GM12878 (cell line): ENCODE results near the gene ZBED1. TPM values are rescaled to one million over a fixed set of nuclear protein-coding genes. Genes with fewer than 3 reads are reported as not detected.

Experiments used
- ATAC-seq: fragments of 200-7000 bp; cut with Tn5 transposase; 3 replicates; pipeline ENCODE4 v1.9.1; 2020; ENCODE audit warnings: mild to moderate bottlenecking, moderate library complexity
- BruUV-seq: library from RNA; stranded (reverse); fragments of 400-500 nt; replicated peaks from 2 replicates; lab custom pipeline; 2021; lab: Mats Ljungman, UMichigan
- CTCF ChIA-PET: fragments of 300-600 bp; sonication (Branson Sonifier 250); formaldehyde crosslinking; extraction: SDS; loops from one replicate; lab custom pipeline; 2021; ENCODE audit warnings: inconsistent platforms; lab: Yijun Ruan, JAX
- POLR2A ChIA-PET: fragments of 350-600 bp; formaldehyde crosslinking; extraction: SDS; loops from one replicate; lab custom pipeline; 2021; ENCODE audit warnings: inconsistent platforms; lab: Charles Lee
- RAD21 ChIA-PET: fragments of 300-600 bp; sonication (Branson Sonifier 250); formaldehyde crosslinking; loops from one replicate; lab custom pipeline; 2023; ENCODE audit warnings: antibody characterized with exemption; ENCODE audit not compliant: unreplicated experiment; lab: Charles Lee
- SMC1A ChIA-PET: fragments of 300-600 bp; sonication (Branson Sonifier 250); formaldehyde crosslinking; loops from one replicate; lab custom pipeline; 2023; ENCODE audit not compliant: unreplicated experiment, uncharacterized antibody; lab: Charles Lee
- DNase-seq: peaks from one replicate; pipeline ENCODE4 v3.0.0-alpha.2; 2011; ENCODE audit warnings: low read depth, low spot score
- FAIRE-seq: peaks from 3 replicates; lab custom pipeline; 2011; peaks lifted over from hg19 to GRCh38; lab: Jason Lieb, UNC
- H2AFZ ChIP-seq: 2 replicates; pipeline ENCODE4 v1.6.0; 2011; ENCODE audit warnings: low read depth, low read length, control low read depth; ENCODE audit not compliant: control insufficient read depth
- H3K27ac ChIP-seq: 2 replicates; pipeline ENCODE4 v1.5.1; 2011; ENCODE audit warnings: control low read depth; ENCODE audit not compliant: control insufficient read depth, insufficient read depth
- H3K27me3 ChIP-seq, 2 experiments: replicated peaks in 1 of 2; 2 replicates each; pipeline versions ENCODE4 v1.6.0 to v1.6.1; 2011; ENCODE audit warnings: low read length in 1 of 2; ENCODE audit not compliant: control insufficient read depth in 2 of 2, insufficient read depth in 2 of 2
- H3K36me3 ChIP-seq, 2 experiments: 2 replicates each; pipeline ENCODE4 v1.5.1; 2011; ENCODE audit warnings: low read length in 1 of 2; ENCODE audit not compliant: control insufficient read depth in 2 of 2, insufficient read depth in 2 of 2
- H3K4me1 ChIP-seq: 2 replicates; pipeline ENCODE4 v1.6.1; 2011; ENCODE audit warnings: mild to moderate bottlenecking, low read length, moderate library complexity, mixed read lengths; ENCODE audit not compliant: control insufficient read depth, insufficient read depth
- H3K4me2 ChIP-seq: 2 replicates; pipeline ENCODE4 v1.6.0; 2011; ENCODE audit warnings: control low read depth; ENCODE audit not compliant: control insufficient read depth, insufficient read depth
- H3K4me3 ChIP-seq: fragments of 200-600 bp; sonication (generic); 2 replicates; pipeline ENCODE4 v1.5.1; 2016
- H3K79me2 ChIP-seq: 2 replicates; pipeline ENCODE4 v1.6.0; 2011; ENCODE audit warnings: low read length; ENCODE audit not compliant: control insufficient read depth, insufficient read depth
- H3K9ac ChIP-seq: 2 replicates; pipeline ENCODE4 v1.8.0; 2011; ENCODE audit warnings: low read length, control low read depth, mixed read lengths; ENCODE audit not compliant: control insufficient read depth, insufficient read depth
- H3K9me3 ChIP-seq: replicated peaks from 3 replicates; pipeline ENCODE4 v1.5.1; 2011; ENCODE audit warnings: mild to moderate bottlenecking, low read length; ENCODE audit not compliant: control insufficient read depth, insufficient read depth
- H4K20me1 ChIP-seq: 2 replicates; pipeline ENCODE4 v1.6.0; 2011; ENCODE audit not compliant: control insufficient read depth, insufficient read depth
- BCLAF1 ChIP-seq: fragments of 450-650 bp; IDR thresholded peaks from 2 replicates; pipeline ENCODE4 v1.6.1; 2017; ENCODE audit warnings: antibody characterized with exemption, mild to moderate bottlenecking, moderate library complexity
- CBX5 ChIP-seq: sonication (generic); IDR thresholded peaks from 2 replicates; pipeline ENCODE4 v1.6.1; 2016; ENCODE audit warnings: low read depth, moderate library complexity, mild to moderate bottlenecking, inconsistent platforms
- CHD1 ChIP-seq: IDR thresholded peaks from 2 replicates; pipeline ENCODE4 v1.6.1; 2012; ENCODE audit warnings: low read depth, low read length, improper control_type of control experiment
- EP300 ChIP-seq, 2 experiments: fragments of 150-350 bp in 1 of 2; IDR thresholded peaks; 2 replicates each; pipeline ENCODE4 v1.6.1; 2011 to 2012; ENCODE audit warnings: low read depth in 2 of 2, low read length in 2 of 2, borderline replicate concordance in 1 of 2, improper control_type of control experiment in 1 of 2, inconsistent platforms in 1 of 2; ENCODE audit not compliant: control insufficient read depth in 1 of 2
- FOXK2 ChIP-seq: fragments of 450-650 bp; IDR thresholded peaks from 2 replicates; pipeline ENCODE4 v1.6.1; 2017; ENCODE audit warnings: mild to moderate bottlenecking, moderate library complexity
- GATAD2B ChIP-seq: fragments of 450-650 bp; conservative IDR thresholded peaks from 2 replicates; pipeline ENCODE4 v1.6.1; 2017; ENCODE audit warnings: low read depth, mild to moderate bottlenecking, moderate library complexity
- HSF1 ChIP-seq: fragments of 150-350 bp; IDR thresholded peaks from 2 replicates; pipeline ENCODE4 v1.6.1; 2014; ENCODE audit warnings: mild to moderate bottlenecking, low read depth, low read length
- MEF2A ChIP-seq: IDR thresholded peaks from 2 replicates; pipeline ENCODE4 v1.6.1; 2011; ENCODE audit warnings: low read depth, mild to moderate bottlenecking, low read length, moderate library complexity; ENCODE audit not compliant: insufficient read depth
- MEF2B ChIP-seq: fragments of 450-650 bp; IDR thresholded peaks from 2 replicates; pipeline ENCODE4 v1.6.1; 2018; ENCODE audit warnings: mild to moderate bottlenecking, moderate library complexity; ENCODE audit not compliant: partially characterized antibody, poor library complexity, severe bottlenecking
- MYC ChIP-seq: IDR thresholded peaks from 2 replicates; pipeline ENCODE4 v1.6.1; 2011; ENCODE audit warnings: mild to moderate bottlenecking, low read length, moderate library complexity, inconsistent platforms; ENCODE audit not compliant: insufficient read depth, insufficient replicate concordance, insufficient read length, severe bottlenecking
- NBN ChIP-seq: fragments of 450-650 bp; IDR thresholded peaks from 2 replicates; pipeline ENCODE4 v1.6.1; 2016
- NFXL1 ChIP-seq: fragments of 450-650 bp; IDR thresholded peaks from 2 replicates; pipeline ENCODE4 v1.6.1; 2017; ENCODE audit warnings: antibody characterized with exemption, mild to moderate bottlenecking, borderline replicate concordance
- NFYA ChIP-seq: IDR thresholded peaks from 2 replicates; pipeline ENCODE4 v1.6.1; 2011; ENCODE audit warnings: low read depth, mild to moderate bottlenecking, low read length, improper control_type of control experiment, borderline replicate concordance
- PRDM15 ChIP-seq: fragments of 450-650 bp; formaldehyde crosslinking; IDR thresholded peaks from 2 replicates; pipeline ENCODE4 v1.4.0; 2020; ENCODE audit warnings: mild to moderate bottlenecking, moderate library complexity
- SMARCA5 ChIP-seq: fragments of 450-650 bp; IDR thresholded peaks from 2 replicates; pipeline ENCODE4 v1.6.1; 2017; ENCODE audit warnings: mild to moderate bottlenecking
- SPI1 ChIP-seq: IDR thresholded peaks from 2 replicates; pipeline ENCODE4 v1.6.1; 2011; ENCODE audit warnings: low read depth, mild to moderate bottlenecking, low read length, moderate library complexity, borderline replicate concordance; ENCODE audit not compliant: insufficient read depth
- WGBS: methylation state at CpG from one replicate; pipeline ENCODE4 v1.1.6; 2016; ENCODE audit warnings: low lambda C conversion rate; ENCODE audit not compliant: insufficient replicate concordance, insufficient coverage; ENCODE audit errors: missing lambda C conversion rate; 5-methylcytosine and 5-hydroxymethylcytosine counted together
- in situ Hi-C: fragments of 300-500 bp; cut with MboI; formaldehyde crosslinking; loops from 9 replicates; pipeline ENCODE4 v1.14.3; 2018; ENCODE audit warnings: mixed read lengths
- intact Hi-C: fragments of 100-400 bp; cut with micrococcal nuclease; formaldehyde crosslinking; loops from one replicate; pipeline ENCODE4 v1.14.2; 2022; ENCODE audit not compliant: unreplicated experiment
- polyA plus RNA-seq, 11 experiments: library from polyadenylated mRNA; depleted of rRNA in 4 of 11; unstranded in 6 of 11; stranded (reverse) in 5 of 11; fragments of >200 nt; fragmentation: Nextera tagmentation in 4 of 11; fragmentation: Illumina TruSeq in 1 of 11; extraction: Ambion mirVana in 4 of 11; extraction: Trizol in 1 of 11; gene quantifications; 1 replicate in 1 of 11; 2 replicates in 10 of 11; pipeline versions ENCODE4 v1.2.1 to v1.2.3, GENCODE V29; 2011 to 2016; ENCODE audit warnings: inconsistent platforms in 2 of 11, missing spikeins in 2 of 11, low read depth in 1 of 11
- total RNA-seq, 4 experiments: library from RNA; depleted of rRNA in 3 of 4; stranded (reverse); fragments of >200 nt in 3 of 4; fragmentation: Illumina TruSeq in 1 of 4; extraction: Trizol in 1 of 4; gene quantifications; 2 replicates each; pipeline versions ENCODE4 v1.2.1 to v1.2.3, GENCODE V29; 2013 to 2021

The ZBED1 gene
- total and polyA plus RNA-seq, 10 of the 15 experiments (the other 5 are each of a cell fraction or from before 2014, with no cell fraction given): 1.9 to 75.5 (median 40.5) TPM

- H3K4me3 ChIP-seq: no peak overlapping the region
- H3K79me2 ChIP-seq: no peaks in the 10 kb centered on the region; the same call in none of the 2 replicates
- SMC1A ChIA-PET: no interaction called here
- WGBS: 96% methylated on average over 12 of the region's 12 CpGs
- FAIRE-seq (no peak), ATAC-seq (no peak), DNase-seq (no peak)
- intact Hi-C loops: no loop called here
- H3K36me3 ChIP-seq: peaks cover 7 to 16% of the 10 kb centered on the region in 2 experiments
- in situ Hi-C loops: no loop called here
- no peak overlapping the region for H3K4me2 ChIP-seq
- H2AFZ ChIP-seq: no peak overlapping the region
- POLR2A ChIA-PET: no interaction called here
- H3K27ac ChIP-seq: no peak overlapping the region
- no peaks in the 10 kb centered on the region for H3K27me3 ChIP-seq
- no peak overlapping the region for H3K9ac ChIP-seq
- H3K4me1 ChIP-seq: no peaks in the 10 kb centered on the region
- RAD21 ChIA-PET: no interaction called here
- H3K9me3 ChIP-seq: no peaks in the 10 kb centered on the region; the same call in 2 of the 3 replicates
- BruUV-seq: no TSS peak
- no peaks in the 10 kb centered on the region for H4K20me1 ChIP-seq
- CTCF ChIA-PET: no interaction called here
- TF ChIP-seq PRDM15 (no peak), BCLAF1 (no peak), HSF1 (no peak), GATAD2B (no peak), NBN (no peak), NFYA (no peak), MYC (no peak), FOXK2 (no peak), MEF2A (no peak), SMARCA5 (no peak), NFXL1 (no peak), SPI1 (no peak), MEF2B (no peak), CBX5 (no peak), EP300 (IDR thresholded peaks at IDR 0.05; ENCODE audit: borderline replicate concordance in 1 of 2, control insufficient read depth in 1 of 2, low read depth in 2 of 2, low read length in 2 of 2) (no peak), CHD1 (no peak)
These were observed 16.5 kb downstream of the ZBED1 start for GRCh38 chrX:2484256-2484655.
